ENCODE measurements around the gene SLIRP.

- TF ChIP-seq CTCF (IDR thresholded peaks at IDR 0.05) (no peak), POLR2A (IDR thresholded peaks at IDR 0.05) (no peak)
These were observed 47.1 kb upstream of the SLIRP start for GRCh38 chr14:77660754-77661153.
